RWPE2 (cell line): ENCODE data around the gene C6orf47.

Experiments used
- ATAC-seq: fragments of 200-7000 bp; cut with Tn5 transposase; 3 replicates; pipeline ENCODE4 v1.9.1; 2021; ENCODE audit warnings: low read depth
- DNase-seq: peaks from one replicate; pipeline ENCODE4 v3.0.0-alpha.2; 2020; ENCODE audit warnings: low spot score
- H3K27ac ChIP-seq: fragments of 450-650 bp; 2 replicates; pipeline ENCODE4 v1.5.1; 2017; ENCODE audit warnings: mild to moderate bottlenecking; ENCODE audit not compliant: poor library complexity, severe bottlenecking
- H3K27me3 ChIP-seq: fragments of 250-450 bp; sonication (Bioruptor Pico); 2 replicates; pipeline ENCODE4 v1.5.1; 2021; ENCODE audit warnings: mild to moderate bottlenecking, moderate library complexity; ENCODE audit not compliant: insufficient read depth, poor library complexity, severe bottlenecking
- H3K36me3 ChIP-seq: fragments of 250-450 bp; sonication (Bioruptor Pico); 2 replicates; pipeline ENCODE4 v1.5.1; 2020; ENCODE audit warnings: low read depth, mild to moderate bottlenecking, moderate library complexity
- H3K4me1 ChIP-seq: fragments of 250-450 bp; sonication (Bioruptor Pico); 2 replicates; pipeline ENCODE4 v1.5.1; 2021; ENCODE audit warnings: mild to moderate bottlenecking, moderate library complexity; ENCODE audit not compliant: insufficient read depth, poor library complexity, severe bottlenecking
- H3K4me3 ChIP-seq: fragments of 250-450 bp; sonication (Bioruptor Pico); 2 replicates; pipeline ENCODE4 v1.5.1; 2021; ENCODE audit warnings: mild to moderate bottlenecking, moderate library complexity; ENCODE audit not compliant: severe bottlenecking
- H3K9me3 ChIP-seq: fragments of 250-450 bp; sonication (Bioruptor Pico); 2 replicates; pipeline ENCODE4 v1.5.1; 2021; ENCODE audit warnings: mild to moderate bottlenecking, moderate library complexity; ENCODE audit not compliant: severe bottlenecking
- CTCF ChIP-seq: fragments of 450-650 bp; IDR thresholded peaks from one replicate; pipeline ENCODE4 v1.5.1; 2017; ENCODE audit warnings: mild to moderate bottlenecking, moderate library complexity; ENCODE audit not compliant: poor library complexity, severe bottlenecking

C6orf47 gene

GRCh38 chr6:31633447-31633846, 27.1 kb downstream of the C6orf47 start:
- H3K27ac ChIP-seq, result no peak overlapping the region
- TF ChIP-seq CTCF, result no peak
- no peaks in the 10 kb centered on the region for H3K9me3 ChIP-seq
- DNase-seq (no peak), ATAC-seq (no peak)
- peaks cover 96% of the 10 kb centered on the region for H3K36me3 ChIP-seq
- no peaks in the 10 kb centered on the region for H3K4me1 ChIP-seq
- H3K4me3 ChIP-seq, result no peak overlapping the region
- H3K27me3 ChIP-seq, result no peaks in the 10 kb centered on the region

GRCh38 chr6:31632279-31632946, 28.2 kb downstream of the C6orf47 start:
- Histone ChIP-seq H3K27me3 (no peaks in the 10 kb centered on the region), H3K27ac (no peak overlapping the region), H3K4me1 (no peaks in the 10 kb centered on the region), H3K4me3 (no peak overlapping the region), H3K36me3 (peaks cover 99% of the 10 kb centered on the region), H3K9me3 (no peaks in the 10 kb centered on the region)
- no peak for ATAC-seq
- TF ChIP-seq CTCF, result no peak
- DNase-seq, result no peak

GRCh38 chr6:31631681-31632278, 28.8 kb downstream of the C6orf47 start:
- no peak overlapping the region for H3K27ac ChIP-seq
- no peak for ATAC-seq
- H3K4me1 ChIP-seq, result no peaks in the 10 kb centered on the region
- H3K4me3 ChIP-seq, result no peak overlapping the region
- H3K36me3 ChIP-seq, result peaks cover 99% of the 10 kb centered on the region
- DNase-seq, result no peak
- H3K27me3 ChIP-seq, result no peaks in the 10 kb centered on the region
- TF ChIP-seq CTCF, result no peak
- H3K9me3 ChIP-seq, result no peaks in the 10 kb centered on the region

GRCh38 chr6:31631209-31631608, 29.4 kb downstream of the C6orf47 start:
- H3K4me3 ChIP-seq, result no peak overlapping the region
- ATAC-seq (no peak), DNase-seq (no peak)
- no peak for TF ChIP-seq CTCF
- no peak overlapping the region for H3K27ac ChIP-seq
- H3K27me3 ChIP-seq, result no peaks in the 10 kb centered on the region
- H3K4me1 ChIP-seq, result no peaks in the 10 kb centered on the region
- no peaks in the 10 kb centered on the region for H3K9me3 ChIP-seq
- H3K36me3 ChIP-seq, result peaks cover 99% of the 10 kb centered on the region
